Cardiac septum (tissue), 1 donor: ENCODE measurements around the gene PIP5K1C. TPM values are rescaled to one million over a fixed set of nuclear protein-coding genes. Genes with fewer than 3 reads are reported as not detected.
A peak's percentile ranks its signal among the peaks of the same experiment; 100 is the strongest.

Source experiments
- DNase-seq: peaks from one replicate; pipeline ENCODE4 v3.0.0-alpha.2; 2020; ENCODE audit warnings: low spot score
- intact Hi-C: fragments of 100-400 bp; cut with DNase I; formaldehyde crosslinking; loops from one replicate; pipeline ENCODE4 v1.14.0; 2022
- total RNA-seq: library from RNA; stranded (reverse); fragmentation: NEBNext Ultra II Directional; extraction: Animal tissue kit (Norgen Biotek cat#: 25700); gene quantifications from one replicate; pipeline ENCODE4 v1.2.1, GENCODE V29; 2021
- donor health status: DM: no; HTN: no; CAD: no.

The PIP5K1C gene
- total RNA-seq, 1 donor from 2014 or later: 38.2 TPM

- intact Hi-C loops: no loop called here
- DNase-seq: no peak
These were observed 3.6 kb downstream of the PIP5K1C start for GRCh38 chr19:3696660-3696995.

- intact Hi-C loops: no loop called here
These were observed 4.1 kb downstream of the PIP5K1C start for GRCh38 chr19:3695986-3696659.

GRCh38 chr19:3695124-3695733, 5.0 kb downstream of the PIP5K1C start:
- DNase-seq: no peak
- intact Hi-C loops: no loop called here

More at GRCh38 chr19:3695986-3696659, 4.1 kb downstream of the PIP5K1C start:
- no peak for DNase-seq

DNA sequence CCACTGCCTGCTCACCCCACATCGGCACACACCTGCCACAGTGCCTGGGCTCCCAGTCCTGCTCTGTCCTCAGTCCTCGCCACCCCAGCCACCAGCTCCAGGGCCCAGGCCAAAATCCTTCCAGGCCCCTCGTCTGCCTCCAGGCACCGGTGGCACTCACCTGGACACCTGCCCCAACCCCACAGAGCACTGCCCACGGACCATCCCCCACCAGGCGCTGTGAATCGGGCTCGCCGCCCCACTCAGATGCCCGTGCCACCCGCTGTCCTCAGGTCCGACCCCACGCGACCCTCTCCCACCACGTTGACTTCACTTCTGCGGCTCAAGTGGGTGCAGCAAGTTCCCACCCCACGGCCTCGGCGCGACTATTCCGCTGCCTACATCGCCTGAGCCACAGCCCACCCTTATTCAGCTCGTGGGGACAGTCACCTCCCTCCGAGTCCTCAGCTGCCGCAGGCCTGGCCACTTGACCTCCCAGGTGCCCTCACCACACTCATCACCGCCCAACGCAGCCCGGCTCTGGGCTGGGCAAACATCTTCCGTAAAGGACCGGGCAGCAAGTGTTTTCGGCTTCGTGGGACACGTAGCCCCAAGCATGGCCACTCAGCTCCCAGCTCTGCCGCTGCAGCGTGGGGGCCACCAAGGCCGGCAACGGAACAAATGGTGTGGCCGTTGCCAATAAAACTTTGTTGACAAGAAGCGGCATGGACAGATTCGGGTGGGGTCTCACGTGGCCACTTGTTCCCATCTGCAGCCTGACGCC, 5.7 kb downstream of the PIP5K1C start:
- DNase-seq: no peak
- intact Hi-C loops: no loop called here

GRCh38 chr19:3693025-3693925, 7.0 kb downstream of the PIP5K1C start:
- intact Hi-C loops: no loop called here
- DNase-seq: no peak

DNA sequence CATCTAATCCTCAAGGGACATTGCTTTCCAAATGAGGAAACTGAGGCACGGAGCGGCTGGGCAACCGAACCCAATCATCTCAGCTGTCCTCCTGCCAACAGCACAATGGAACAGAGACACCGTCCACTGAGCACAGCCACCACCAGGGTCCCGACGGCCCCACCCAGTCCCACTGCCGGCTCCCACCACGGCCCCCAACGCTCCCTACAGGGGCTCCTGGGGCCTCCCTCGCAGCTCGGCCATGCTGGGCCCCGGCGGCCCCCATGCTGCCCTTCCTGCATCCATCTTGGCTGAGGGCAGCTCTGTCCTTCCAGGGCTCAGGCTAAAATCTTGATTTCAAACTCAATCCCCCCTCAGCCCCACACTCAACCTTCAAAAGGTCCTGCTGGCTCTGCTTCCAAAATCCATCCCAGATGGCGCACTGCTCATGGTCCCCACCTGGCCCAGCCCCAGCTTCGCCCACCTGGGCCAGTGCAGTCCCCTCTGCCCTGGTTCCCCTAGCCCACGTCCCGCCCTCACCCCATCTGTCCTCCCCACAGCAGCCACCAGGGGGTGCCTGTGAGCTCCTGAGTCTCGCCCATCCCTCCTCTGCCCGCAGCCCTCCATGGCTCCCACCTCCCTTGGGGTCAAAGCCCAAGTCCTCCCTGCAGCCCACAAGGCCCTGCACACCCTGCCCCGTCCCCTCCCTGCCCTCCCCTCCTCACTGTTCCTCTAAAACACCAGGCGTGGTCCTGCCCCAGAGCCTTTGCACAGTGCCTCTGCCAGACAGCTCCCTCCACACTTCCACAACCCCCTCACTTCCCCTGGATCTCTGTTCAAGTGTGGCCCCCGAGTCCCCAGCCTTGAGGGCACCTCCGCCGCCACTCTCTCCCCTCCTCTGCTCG, 7.9 kb downstream of the PIP5K1C start:
- no peak for DNase-seq
- intact Hi-C loops: no loop called here

DNA sequence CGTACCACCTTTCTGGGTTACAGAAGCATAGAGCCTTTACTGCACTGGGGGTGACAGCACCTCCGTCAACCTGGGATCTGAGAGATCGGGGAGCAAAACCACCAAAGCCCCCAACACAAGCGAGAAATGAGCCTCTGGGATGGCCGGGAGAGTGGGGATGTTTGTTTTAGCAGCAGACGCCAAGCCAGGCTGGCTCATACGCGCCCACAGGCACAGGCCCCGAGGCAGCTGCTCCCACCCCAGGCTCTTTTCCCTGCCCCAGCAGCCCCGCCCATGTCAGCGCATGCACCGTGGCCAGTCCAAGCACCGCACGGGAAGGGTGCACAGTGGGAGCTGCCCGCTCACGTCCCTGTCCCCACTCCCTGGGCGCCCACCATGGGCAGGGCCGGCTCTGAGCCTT, 8.5 kb downstream of the PIP5K1C start:
- no peak for DNase-seq
- intact Hi-C loops: no loop called here

GRCh38 chr19:3691372-3691716, 8.9 kb downstream of the PIP5K1C start:
- DNase-seq: no peak
- intact Hi-C loops: no loop called here

GRCh38 chr19:3690551-3691371, 9.5 kb downstream of the PIP5K1C start:
- DNase-seq: no peak
- intact Hi-C loops: no loop called here

DNA sequence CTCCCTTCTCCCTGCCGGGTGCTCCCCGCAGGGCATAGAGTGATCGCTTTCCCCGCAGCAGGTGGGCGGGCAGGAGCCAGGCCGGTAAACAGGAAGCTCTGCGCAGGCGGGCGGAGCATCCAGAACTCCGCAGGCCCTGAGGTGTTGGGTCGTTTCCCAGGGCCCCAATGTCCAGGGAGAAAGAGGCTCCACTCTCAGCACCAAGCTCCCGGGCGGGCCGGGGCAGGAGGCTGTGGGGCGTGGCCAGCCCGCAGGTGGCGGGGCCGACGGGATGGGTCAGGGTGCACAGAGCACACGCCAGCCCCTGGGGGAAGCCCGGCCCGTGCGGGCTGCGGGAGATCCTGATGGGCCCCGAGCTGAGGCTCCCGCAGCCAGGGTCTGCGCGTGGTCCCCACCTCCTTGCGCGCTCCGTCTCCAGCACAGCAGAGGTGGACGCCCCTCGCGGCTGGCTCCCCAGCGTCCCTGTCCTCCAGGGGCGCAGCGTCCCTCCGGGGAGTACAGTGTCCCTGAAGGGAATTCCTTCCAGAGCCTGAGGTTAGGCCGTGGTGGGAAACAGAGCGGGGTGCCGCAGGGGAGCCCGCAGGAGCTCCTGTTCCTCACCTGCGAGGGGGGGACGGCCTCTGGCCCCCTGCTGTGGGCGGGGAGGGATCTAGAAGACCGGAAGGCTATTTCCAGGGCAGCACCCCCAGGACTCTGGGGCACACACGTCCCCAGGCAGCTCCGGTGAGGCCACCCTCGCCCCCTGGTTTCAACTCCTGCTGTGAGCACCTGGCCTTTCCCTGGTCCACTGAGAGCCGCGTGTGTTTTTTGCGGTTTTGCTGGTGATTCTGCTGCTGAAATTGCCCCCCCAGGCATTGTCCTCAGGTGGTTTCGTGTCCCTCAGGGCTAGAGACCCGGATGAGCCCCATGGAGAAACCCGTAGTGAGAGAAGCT, 12.2 kb downstream of the PIP5K1C start:
- no peak for DNase-seq
- intact Hi-C loops: no loop called here

DNA sequence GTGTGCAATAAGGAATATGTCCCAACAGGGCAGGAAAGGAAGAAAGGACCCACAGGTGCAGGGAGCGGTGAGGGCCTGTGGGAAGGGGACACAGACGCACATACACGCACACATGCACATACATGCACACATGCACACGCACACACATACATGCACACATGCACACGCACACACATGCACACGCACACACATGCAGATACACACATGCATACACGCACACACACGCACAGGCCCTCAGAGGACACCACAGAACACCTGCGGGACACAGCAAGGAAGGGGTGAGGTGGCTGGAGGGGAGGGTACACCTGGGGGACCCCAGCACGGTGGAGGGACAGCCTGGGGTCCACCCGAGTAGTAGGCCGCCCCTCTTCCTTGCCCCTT, 12.9 kb downstream of the PIP5K1C start:
- no peak for DNase-seq
- intact Hi-C loops: no loop called here

DNA sequence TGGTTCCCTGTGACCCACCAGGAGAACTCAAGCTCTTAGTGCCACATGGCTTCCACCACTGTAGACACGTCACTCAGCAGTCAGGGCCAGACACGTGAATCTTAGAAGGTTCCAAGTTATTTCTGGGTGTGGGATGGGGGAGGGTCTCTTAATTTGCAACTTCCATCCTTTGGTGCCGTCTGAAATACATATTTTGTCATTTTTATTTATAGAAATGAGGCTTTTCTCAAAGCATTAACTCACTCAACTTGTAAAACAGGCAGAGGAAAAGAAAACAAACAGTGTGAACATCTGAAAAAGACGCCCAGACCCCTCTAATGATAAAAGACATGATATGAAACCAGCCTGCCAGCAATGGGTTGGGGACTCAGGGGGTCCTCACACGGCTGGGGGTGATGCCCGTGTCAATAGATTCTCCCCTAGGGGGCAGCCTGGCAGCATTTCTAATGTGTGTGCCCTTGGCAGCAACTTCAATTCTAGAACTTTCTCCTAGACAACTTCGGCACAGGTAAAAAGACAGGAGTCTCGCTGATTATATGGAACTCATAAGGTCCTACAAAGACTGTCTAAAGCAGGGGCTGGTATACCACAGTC, 15.4 kb downstream of the PIP5K1C start:
- intact Hi-C loops: no loop called here

GRCh38 chr19:3684054-3684816, 16.0 kb downstream of the PIP5K1C start:
- no peak for DNase-seq
- intact Hi-C loops: no loop called here

More for the DNA sequence above, 15.4 kb downstream of the PIP5K1C start:
- DNase-seq: no peak

- intact Hi-C loops: no loop called here
- peak; percentile 85 for DNase-seq
These were observed 16.7 kb downstream of the PIP5K1C start for GRCh38 chr19:3683405-3684053.

DNA sequence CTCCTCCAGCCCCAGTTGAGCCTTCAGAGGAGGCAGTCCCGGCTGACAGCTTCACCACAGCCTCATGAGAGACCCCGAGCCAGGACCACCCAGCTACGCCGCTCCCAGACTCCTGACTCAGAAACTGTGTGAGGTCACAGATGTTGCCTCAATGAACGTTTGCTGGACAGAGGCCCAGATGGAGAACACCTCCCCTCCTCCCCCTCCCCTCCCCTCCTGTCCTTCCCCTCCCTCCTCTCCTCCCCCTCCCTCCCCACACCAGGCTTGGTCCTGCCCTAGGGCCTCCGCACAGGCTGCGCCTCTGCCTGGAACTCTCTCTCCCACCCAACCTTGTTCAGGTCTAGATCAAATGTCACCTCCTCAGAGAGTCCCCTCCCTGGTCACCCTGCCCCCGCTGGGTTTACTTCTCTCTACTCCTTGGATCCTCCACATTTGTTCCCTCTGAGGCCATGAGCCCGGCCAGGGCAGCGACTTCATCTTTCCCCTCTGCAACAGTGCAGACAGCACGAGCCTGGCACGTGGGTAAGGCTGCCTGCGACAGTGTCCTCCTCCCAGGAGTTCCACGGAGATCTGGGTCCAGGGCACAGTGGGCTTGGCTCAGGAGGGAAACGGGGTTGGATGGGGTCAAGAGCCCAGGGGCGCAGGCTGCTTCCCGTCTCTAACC, 17.4 kb downstream of the PIP5K1C start:
- intact Hi-C loops: no loop called here
- DNase-seq: no peak
